GM18498 (cell line): ENCODE measurements around the gene ARHGAP42.

Experiments used
- ATAC-seq: cut with Tn5 transposase; IDR thresholded peaks from one replicate; pipeline ENCODE4 v1.9.1; 2021; ENCODE audit warnings: mild to moderate bottlenecking, moderate library complexity; ENCODE audit not compliant: unreplicated experiment

The ARHGAP42 gene

GRCh38 chr11:100793525-100793924 is 106.4 kb downstream of the ARHGAP42 start:
- ATAC-seq = no peak

- no peak for ATAC-seq
Observed at GRCh38 chr11:100794446-100794845, 107.4 kb downstream of the ARHGAP42 start.

GRCh38 chr11:100799445-100799844 is 112.4 kb downstream of the ARHGAP42 start:
- no peak for ATAC-seq

GRCh38 chr11:100800202-100800601 is 113.1 kb downstream of the ARHGAP42 start:
- ATAC-seq = no peak

- ATAC-seq = no peak
Observed at GRCh38 chr11:100801225-100801999, 114.3 kb downstream of the ARHGAP42 start.

GRCh38 chr11:100805506-100806199 is 118.6 kb downstream of the ARHGAP42 start:
- no peak for ATAC-seq

GRCh38 chr11:100806296-100806695 is 119.2 kb downstream of the ARHGAP42 start:
- no peak for ATAC-seq

GRCh38 chr11:100808904-100809491 is 121.9 kb downstream of the ARHGAP42 start:
- ATAC-seq = no peak

GRCh38 chr11:100810146-100810545 is 123.1 kb downstream of the ARHGAP42 start:
- no peak for ATAC-seq

- no peak for ATAC-seq
Observed at GRCh38 chr11:100810666-100811065, 123.6 kb downstream of the ARHGAP42 start.

- ATAC-seq = no peak
Observed at GRCh38 chr11:100812517-100812916, 125.4 kb downstream of the ARHGAP42 start.

- no peak for ATAC-seq
Observed at GRCh38 chr11:100815787-100816330, 128.8 kb downstream of the ARHGAP42 start.

- ATAC-seq = no peak
Observed at GRCh38 chr11:100816823-100817222, 129.7 kb downstream of the ARHGAP42 start.

- no peak for ATAC-seq
Observed at GRCh38 chr11:100817620-100818019, 130.5 kb downstream of the ARHGAP42 start.

GRCh38 chr11:100820621-100821020 is 133.5 kb downstream of the ARHGAP42 start:
- no peak for ATAC-seq

GRCh38 chr11:100821198-100821597 is 134.1 kb downstream of the ARHGAP42 start:
- ATAC-seq = no peak

GRCh38 chr11:100823360-100823759 is 136.3 kb downstream of the ARHGAP42 start:
- ATAC-seq = no peak

GRCh38 chr11:100824041-100824809 is 137.1 kb downstream of the ARHGAP42 start:
- ATAC-seq = no peak

GRCh38 chr11:100825626-100826025 is 138.5 kb downstream of the ARHGAP42 start:
- ATAC-seq = no peak

- no peak for ATAC-seq
Observed at GRCh38 chr11:100827934-100828661, 141.0 kb downstream of the ARHGAP42 start.
